ENCODE results near the gene GLCE. TPM values are rescaled to one million over a fixed set of nuclear protein-coding genes. Genes with fewer than 3 reads are reported as not detected.
"Not testable (repeated sequence)": the region's sequence is repeated elsewhere in the genome, so short reads cannot be mapped to it uniquely, and the experiment has no call there.

Gene GLCE
- total RNA-seq, 2 donors from 2014 or later, result 3.9 to 4.4 TPM

DNA sequence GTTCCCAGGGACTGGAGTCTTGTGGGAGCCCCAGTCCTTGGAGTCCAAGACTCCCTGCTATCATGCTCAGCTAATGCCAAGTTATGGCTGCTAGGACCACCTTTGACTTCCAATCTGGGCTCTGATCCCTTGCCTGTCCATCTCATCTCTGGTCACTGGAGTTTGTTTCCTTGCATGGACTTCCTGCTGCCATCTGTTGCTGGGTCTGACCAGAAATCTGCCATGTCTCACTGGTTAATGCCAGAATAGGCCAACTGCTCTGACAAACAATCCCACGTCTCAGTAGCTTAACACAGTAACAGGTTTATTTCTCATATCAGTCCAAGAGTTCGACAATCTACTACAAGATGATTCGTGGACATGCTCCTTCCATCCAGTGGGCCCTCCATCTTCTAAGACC, 10.1 kb upstream of the GLCE start:
- Mint-ChIP-seq H3K36me3 (no peaks in the 10 kb centered on the region), H3K27ac (no peak overlapping the region), H3K9me3 (no peaks in the 10 kb centered on the region)
- ATAC-seq (no peak), DNase-seq (ENCODE audit: low spot score in 2 of 2) (no peak)

DNA sequence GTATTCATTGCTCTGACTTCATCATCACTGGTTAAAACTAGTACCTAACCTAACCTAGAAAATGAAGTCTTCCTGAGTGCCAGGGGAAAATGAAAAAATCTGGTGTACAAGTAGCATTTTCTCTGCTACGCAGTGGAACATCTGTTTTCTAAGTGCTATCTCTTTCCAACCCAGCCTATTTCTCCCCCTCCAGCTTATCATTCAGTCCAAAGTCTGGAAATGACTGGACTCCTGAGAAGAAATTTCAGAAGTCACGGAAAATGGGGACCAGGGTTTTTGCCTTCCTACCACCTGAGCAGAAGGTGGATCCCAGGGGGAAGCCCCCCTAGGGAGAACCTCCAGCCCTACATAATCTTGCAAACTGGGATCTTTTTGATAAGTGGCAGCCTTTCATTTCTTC, 9.6 kb upstream of the GLCE start:
- DNase-seq (ENCODE audit: low spot score in 2 of 2) (no peak), ATAC-seq (no peak)
- H3K9me3 Mint-ChIP-seq, result no peaks in the 10 kb centered on the region
- H3K36me3 Mint-ChIP-seq, result no peaks in the 10 kb centered on the region
- H3K27ac Mint-ChIP-seq, result no peak overlapping the region

- ATAC-seq, result no peak
- Mint-ChIP-seq H3K9me3 (no peaks in the 10 kb centered on the region), H3K36me3 (no peaks in the 10 kb centered on the region), H3K27ac (no peak overlapping the region)
- no peak for DNase-seq (ENCODE audit: low spot score in 2 of 2)
Measured at GRCh38 chr15:69153046-69153445, 7.4 kb upstream of the GLCE start.

GRCh38 chr15:69153587-69153986, 6.8 kb upstream of the GLCE start:
- H3K36me3 Mint-ChIP-seq; H3K27ac Mint-ChIP-seq; ATAC-seq; H3K9me3 Mint-ChIP-seq; DNase-seq (ENCODE audit: low spot score in 2 of 2): not testable (repeated sequence)

DNA sequence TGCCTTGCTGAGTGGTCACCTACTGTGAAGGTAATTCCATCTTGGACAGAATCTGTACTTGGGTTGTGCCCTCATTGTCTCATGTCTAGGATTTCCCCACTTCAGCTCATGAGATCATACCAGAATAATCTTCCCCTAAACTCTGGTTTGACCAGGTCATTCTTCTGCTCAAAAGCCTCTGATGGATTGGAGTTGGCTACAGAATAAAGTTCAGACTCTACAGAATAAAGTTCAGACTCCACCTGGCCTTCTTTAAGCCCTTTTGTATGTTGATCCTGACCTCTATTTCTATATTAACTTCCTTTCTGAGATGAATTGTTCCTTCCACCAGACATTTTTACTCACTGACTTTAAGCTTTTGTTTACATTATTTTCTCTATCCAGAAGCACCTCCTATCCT, 6.4 kb upstream of the GLCE start:
- Mint-ChIP-seq H3K36me3 (no peaks in the 10 kb centered on the region), H3K27ac (no peak overlapping the region)

GRCh38 chr15:69154684-69155083, 5.8 kb upstream of the GLCE start:
- H3K27ac Mint-ChIP-seq, result no peak overlapping the region
- ATAC-seq, result no peak

More for the DNA sequence above, 6.4 kb upstream of the GLCE start:
- DNase-seq (ENCODE audit: low spot score in 2 of 2) (no peak), ATAC-seq (no peak)
- no peaks in the 10 kb centered on the region for H3K9me3 Mint-ChIP-seq

GRCh38 chr15:69156736-69157381, 3.6 kb upstream of the GLCE start:
- Mint-ChIP-seq H3K27ac (no peak overlapping the region), H3K9me3 (no peaks in the 10 kb centered on the region), H3K36me3 (no peaks in the 10 kb centered on the region)
- ATAC-seq (no peak), DNase-seq (ENCODE audit: low spot score in 2 of 2) (no peak)

More at GRCh38 chr15:69154684-69155083, 5.8 kb upstream of the GLCE start:
- H3K36me3 Mint-ChIP-seq, result no peaks in the 10 kb centered on the region
- H3K9me3 Mint-ChIP-seq, result no peaks in the 10 kb centered on the region
- DNase-seq (ENCODE audit: low spot score in 2 of 2), result no peak

GRCh38 chr15:69158201-69158842, 2.1 kb upstream of the GLCE start:
- DNase-seq (ENCODE audit: low spot score in 2 of 2) (no peak), ATAC-seq (no peak)
- H3K36me3 Mint-ChIP-seq, result no peaks in the 10 kb centered on the region
- H3K9me3 Mint-ChIP-seq, result no peaks in the 10 kb centered on the region
- H3K27ac Mint-ChIP-seq, result no peak overlapping the region

DNA sequence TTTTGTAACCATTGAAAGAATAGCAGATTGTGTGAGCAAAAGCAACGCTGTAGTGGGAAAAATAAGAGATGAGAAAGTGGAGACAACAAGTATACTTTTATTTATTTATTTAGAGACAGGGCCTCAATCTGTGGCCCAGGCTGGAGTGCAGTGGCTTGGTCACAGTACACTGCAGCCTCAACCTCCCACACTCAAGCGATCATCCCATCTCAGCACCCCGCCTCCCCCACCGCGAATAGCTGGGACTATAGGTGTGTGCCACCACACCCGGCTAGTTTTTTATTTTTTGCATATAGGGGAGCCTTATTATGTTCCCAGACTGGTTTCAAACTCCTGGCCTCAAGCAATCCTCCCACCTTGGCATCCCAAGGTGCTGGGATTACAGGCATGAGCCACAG, 1.6 kb upstream of the GLCE start:
- no peaks in the 10 kb centered on the region for H3K9me3 Mint-ChIP-seq
- ATAC-seq (no peak), DNase-seq (ENCODE audit: low spot score in 2 of 2) (no peak)
- no peaks in the 10 kb centered on the region for H3K36me3 Mint-ChIP-seq
- H3K27ac Mint-ChIP-seq, result no peak overlapping the region

- DNase-seq (ENCODE audit: low spot score in 2 of 2) (no peak), ATAC-seq (no peak)
- Mint-ChIP-seq H3K27ac (peak overlapping the region; percentile 58 to 91), H3K36me3 (no peaks in the 10 kb centered on the region), H3K9me3 (no peaks in the 10 kb centered on the region)
Measured at GRCh38 chr15:69159805-69160140, 662 bp upstream of the GLCE start.

- ATAC-seq, result peak in 1 of 2 donors; percentile 0
- Mint-ChIP-seq H3K36me3 (no peaks in the 10 kb centered on the region), H3K9me3 (no peaks in the 10 kb centered on the region), H3K27ac (peak overlapping the region; percentile 91)
- peak in 1 of 2 donors; percentile 25 for DNase-seq (ENCODE audit: low spot score in 2 of 2)
Measured at GRCh38 chr15:69161079-69161877, 843 bp downstream of the GLCE start.

GRCh38 chr15:69161878-69162213, 1.4 kb downstream of the GLCE start:
- ATAC-seq, result no peak
- peak overlapping the region; percentile 19 to 91 for H3K27ac Mint-ChIP-seq
- H3K36me3 Mint-ChIP-seq, result no peaks in the 10 kb centered on the region
- no peaks in the 10 kb centered on the region for H3K9me3 Mint-ChIP-seq
- DNase-seq (ENCODE audit: low spot score in 2 of 2), result no peak

DNA sequence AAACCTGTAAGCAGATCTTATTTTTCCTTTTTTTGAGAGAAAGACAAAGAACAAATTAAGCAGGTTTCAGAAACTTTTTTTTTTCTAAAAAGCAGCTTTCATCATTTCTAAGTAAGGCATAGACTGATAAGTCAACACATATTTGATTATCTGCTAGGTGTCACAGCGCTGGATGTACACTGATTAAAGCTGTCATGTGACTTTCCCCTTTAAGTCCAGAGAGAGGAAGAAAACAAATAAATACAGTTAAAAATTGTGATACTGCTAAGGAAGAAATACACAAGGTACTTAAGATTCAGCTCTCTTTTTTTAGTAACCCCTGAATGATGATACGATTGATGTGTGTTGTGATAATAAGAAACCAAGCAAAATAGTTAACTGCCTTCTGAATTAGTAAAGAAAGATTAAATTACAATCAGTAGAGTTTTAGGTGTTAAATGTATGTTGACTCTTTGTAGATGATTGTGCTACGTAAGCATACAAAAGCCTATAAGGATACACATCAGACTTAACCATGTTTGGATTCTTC, 2.8 kb downstream of the GLCE start:
- Mint-ChIP-seq H3K36me3 (no peaks in the 10 kb centered on the region), H3K9me3 (no peaks in the 10 kb centered on the region), H3K27ac (no peak overlapping the region)
- DNase-seq (ENCODE audit: low spot score in 2 of 2) (no peak), ATAC-seq (no peak)

DNA sequence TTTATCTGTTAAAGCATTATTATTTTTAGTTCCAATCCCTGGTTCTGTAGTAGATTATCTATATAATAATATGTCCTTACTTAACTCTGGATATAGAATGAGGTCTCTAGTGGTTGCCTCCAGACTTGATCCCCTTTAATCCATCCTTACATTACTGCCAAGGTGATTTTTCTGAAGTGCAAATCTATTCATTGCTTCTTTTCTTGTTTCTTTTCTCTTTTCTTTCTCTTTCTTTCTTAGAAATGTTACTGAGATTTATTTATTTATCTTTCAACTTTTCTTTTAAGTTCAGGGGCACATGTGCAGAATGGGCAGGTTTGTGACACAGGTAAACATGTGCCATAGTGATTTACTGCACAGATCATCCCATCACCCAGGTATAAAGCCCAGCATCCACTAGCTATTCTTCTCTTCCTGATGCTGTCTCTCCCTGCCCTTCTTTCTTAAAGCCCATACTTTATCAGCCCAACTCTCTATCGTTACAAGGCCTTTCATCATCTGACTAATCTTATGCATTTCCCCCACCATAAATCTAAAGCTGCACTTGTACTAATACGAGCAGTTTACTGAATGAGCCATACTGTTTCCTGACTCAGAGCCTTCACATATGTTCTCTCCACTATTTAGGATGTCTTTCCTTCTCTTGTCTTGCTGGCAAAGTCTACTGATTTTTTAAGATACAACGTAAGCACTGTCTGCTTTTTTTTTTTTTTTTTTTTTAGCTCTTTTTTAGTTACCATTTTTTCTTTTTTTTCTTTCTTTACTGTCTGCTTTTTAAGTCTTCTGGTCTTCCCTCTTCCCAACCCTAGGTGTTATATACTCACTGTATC, 4.6 kb downstream of the GLCE start:
- no peak overlapping the region for H3K27ac Mint-ChIP-seq
- H3K9me3 Mint-ChIP-seq, result no peaks in the 10 kb centered on the region
- no peak for ATAC-seq
- no peaks in the 10 kb centered on the region for H3K36me3 Mint-ChIP-seq
- no peak for DNase-seq (ENCODE audit: low spot score in 2 of 2)

DNA sequence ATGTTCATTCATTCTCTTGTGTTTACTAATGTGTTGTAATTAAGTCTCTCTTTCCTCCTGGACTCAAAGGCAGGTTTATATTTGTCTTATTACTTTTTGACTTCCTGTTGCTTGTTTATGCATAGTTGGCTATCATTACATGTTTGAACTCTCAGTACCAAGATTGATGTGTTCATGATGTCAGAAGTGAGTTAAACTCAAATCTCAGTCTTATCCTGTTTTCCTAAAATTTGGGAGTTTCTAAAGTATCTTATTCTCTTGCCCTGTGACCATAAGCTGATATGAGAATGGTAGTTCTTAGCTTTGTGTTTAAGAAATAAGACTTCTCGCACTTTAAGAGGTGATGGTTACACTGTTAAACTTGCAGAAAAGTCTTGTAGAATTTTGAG, 5.2 kb downstream of the GLCE start:
- DNase-seq (ENCODE audit: low spot score in 2 of 2) (no peak), ATAC-seq (no peak)
- Mint-ChIP-seq H3K36me3 (no peaks in the 10 kb centered on the region), H3K27ac (no peak overlapping the region), H3K9me3 (no peaks in the 10 kb centered on the region)

- H3K9me3 Mint-ChIP-seq, result no peaks in the 10 kb centered on the region
- ATAC-seq (no peak), DNase-seq (ENCODE audit: low spot score in 2 of 2) (no peak)
Measured at GRCh38 chr15:69167218-69167846, 6.9 kb downstream of the GLCE start.

More at GRCh38 chr15:69167218-69167846, 6.9 kb downstream of the GLCE start:
- H3K36me3 Mint-ChIP-seq, result no peaks in the 10 kb centered on the region
- no peak overlapping the region for H3K27ac Mint-ChIP-seq
